PC-9 (cell line): ENCODE measurements around the gene PTPRG. TPM values are rescaled to one million over a fixed set of nuclear protein-coding genes. Genes with fewer than 3 reads are reported as not detected.
"Not testable (repeated sequence)": the region's sequence is repeated elsewhere in the genome, so short reads cannot be mapped to it uniquely, and the experiment has no call there.

Experiments used
- BruUV-seq: library from RNA; stranded (reverse); fragments of 400-500 nt; replicated peaks from 2 replicates; lab custom pipeline; 2021; lab: Mats Ljungman, UMichigan
- CTCF ChIA-PET: fragments of 300-600 bp; sonication (Branson Sonifier 250); formaldehyde crosslinking; loops from one replicate; lab custom pipeline; 2022; ENCODE audit warnings: antibody characterized with exemption; lab: Charles Lee
- POLR2A ChIA-PET: fragments of 300-600 bp; sonication (Branson Sonifier 250); formaldehyde crosslinking; loops from one replicate; lab custom pipeline; 2022; ENCODE audit warnings: antibody characterized with exemption; ENCODE audit not compliant: unreplicated experiment; lab: Charles Lee
- DNase-seq, 2 experiments: peaks; one replicate each; pipeline versions ENCODE4 v3.0.0 to v3.0.0-alpha.2; 2015 to 2022; ENCODE audit warnings: mixed read lengths in 1 of 2
- H2AFZ ChIP-seq: fragments of 200-600 bp; sonication (generic); 2 replicates; pipeline ENCODE4 v1.8.1; 2017; ENCODE audit warnings: antibody characterized with exemption
- H3F3A ChIP-seq: fragments of 200-600 bp; sonication (generic); 2 replicates; pipeline ENCODE4 v1.8.1; 2017; ENCODE audit warnings: antibody characterized with exemption, mild to moderate bottlenecking, low read depth; ENCODE audit not compliant: insufficient read depth
- H3K27ac ChIP-seq: fragments of 200-600 bp; sonication (generic); 2 replicates; pipeline ENCODE4 v1.6.1; 2016; ENCODE audit warnings: mixed run types
- H3K27me3 ChIP-seq: fragments of 200-600 bp; sonication (generic); 2 replicates; pipeline ENCODE4 v1.6.1; 2016; ENCODE audit warnings: low read depth, mixed run types; ENCODE audit not compliant: insufficient read depth
- H3K36me3 ChIP-seq: fragments of 200-600 bp; sonication (generic); 2 replicates; pipeline ENCODE4 v1.6.1; 2016; ENCODE audit warnings: low read depth, mixed run types
- H3K4me1 ChIP-seq: fragments of 200-600 bp; sonication (generic); replicated peaks from 2 replicates; pipeline ENCODE4 v1.6.1; 2016; ENCODE audit warnings: mixed run types; ENCODE audit not compliant: insufficient read depth
- H3K4me2 ChIP-seq: fragments of 200-600 bp; sonication (generic); 2 replicates; pipeline ENCODE4 v1.6.1; 2017; ENCODE audit warnings: mixed run types
- H3K4me3 ChIP-seq: fragments of 200-600 bp; sonication (generic); 2 replicates; pipeline ENCODE4 v1.6.1; 2016; ENCODE audit warnings: mixed run types
- H3K79me2 ChIP-seq: fragments of 200-600 bp; sonication (generic); 2 replicates; pipeline ENCODE4 v1.6.1; 2017; ENCODE audit warnings: low read depth, mixed run types
- H3K9me2 ChIP-seq: fragments of 200-600 bp; sonication (generic); 2 replicates; pipeline ENCODE4 v1.8.1; 2017; ENCODE audit warnings: mild to moderate bottlenecking; ENCODE audit not compliant: insufficient read depth
- H3K9me3 ChIP-seq: fragments of 200-600 bp; sonication (generic); 2 replicates; pipeline ENCODE4 v1.8.1; 2016; ENCODE audit warnings: low read depth; ENCODE audit not compliant: insufficient read depth
- H4K20me1 ChIP-seq: fragments of 200-600 bp; sonication (generic); 2 replicates; pipeline ENCODE4 v1.8.1; 2017; ENCODE audit not compliant: insufficient read depth
- EZH2 ChIP-seq: fragments of 200-600 bp; sonication (generic); IDR thresholded peaks from 2 replicates; pipeline ENCODE4 v1.8.0; 2017; ENCODE audit warnings: antibody characterized with exemption, low read depth
- intact Hi-C: fragments of 100-400 bp; cut with micrococcal nuclease; formaldehyde crosslinking; loops from one replicate; pipeline ENCODE4 v1.10.0; 2022; ENCODE audit not compliant: unreplicated experiment
- total RNA-seq: library from RNA; stranded (reverse); gene quantifications from 2 replicates; pipeline ENCODE4 v1.2.3, GENCODE V29; 2021
- TF ChIP-seq, protein P1 (sequence below): fragments of 200-600 bp; sonication (generic); conservative IDR thresholded peaks from 2 replicates; pipeline ENCODE4 v1.6.1; 2017; ENCODE audit warnings: mixed run types, antibody characterized with exemption, mild to moderate bottlenecking, moderate library complexity

PTPRG gene
- total RNA-seq, 1 experiment from 2014 or later, result 32.9 TPM

DNA sequence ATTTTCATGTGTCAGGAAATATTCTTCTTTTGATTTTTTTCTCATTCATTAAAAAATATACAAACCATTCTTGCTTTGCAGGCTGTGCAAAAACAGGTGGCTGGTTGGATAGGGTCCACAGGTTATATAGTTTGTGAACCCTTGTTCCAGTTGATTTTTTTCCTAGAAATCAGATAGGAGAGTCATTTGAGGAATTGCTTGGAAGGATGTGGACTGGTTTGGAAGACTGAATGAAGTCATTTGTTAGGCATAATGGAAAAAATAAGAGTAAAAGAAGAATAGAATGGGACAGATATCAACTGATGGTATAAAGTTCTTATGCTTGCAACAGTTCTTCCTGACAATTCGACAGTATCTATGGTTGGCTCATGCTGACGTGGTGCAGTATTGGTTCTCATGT is 189.4 kb downstream of the PTPRG start:
- no peak for TF ChIP-seq EZH2
- TF ChIP-seq, protein P1, sequence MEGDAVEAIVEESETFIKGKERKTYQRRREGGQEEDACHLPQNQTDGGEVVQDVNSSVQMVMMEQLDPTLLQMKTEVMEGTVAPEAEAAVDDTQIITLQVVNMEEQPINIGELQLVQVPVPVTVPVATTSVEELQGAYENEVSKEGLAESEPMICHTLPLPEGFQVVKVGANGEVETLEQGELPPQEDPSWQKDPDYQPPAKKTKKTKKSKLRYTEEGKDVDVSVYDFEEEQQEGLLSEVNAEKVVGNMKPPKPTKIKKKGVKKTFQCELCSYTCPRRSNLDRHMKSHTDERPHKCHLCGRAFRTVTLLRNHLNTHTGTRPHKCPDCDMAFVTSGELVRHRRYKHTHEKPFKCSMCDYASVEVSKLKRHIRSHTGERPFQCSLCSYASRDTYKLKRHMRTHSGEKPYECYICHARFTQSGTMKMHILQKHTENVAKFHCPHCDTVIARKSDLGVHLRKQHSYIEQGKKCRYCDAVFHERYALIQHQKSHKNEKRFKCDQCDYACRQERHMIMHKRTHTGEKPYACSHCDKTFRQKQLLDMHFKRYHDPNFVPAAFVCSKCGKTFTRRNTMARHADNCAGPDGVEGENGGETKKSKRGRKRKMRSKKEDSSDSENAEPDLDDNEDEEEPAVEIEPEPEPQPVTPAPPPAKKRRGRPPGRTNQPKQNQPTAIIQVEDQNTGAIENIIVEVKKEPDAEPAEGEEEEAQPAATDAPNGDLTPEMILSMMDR, result no peak
- Histone ChIP-seq H3K4me2 (no peak overlapping the region), H3K9me2 (no peaks in the 10 kb centered on the region), H3K79me2 (no peaks in the 10 kb centered on the region), H3K27ac (no peak overlapping the region), H3K36me3 (no peaks in the 10 kb centered on the region), H2AFZ (no peak overlapping the region), H3K9me3 (no peaks in the 10 kb centered on the region), H4K20me1 (no peaks in the 10 kb centered on the region), H3K4me1 (no peaks in the 10 kb centered on the region), H3K27me3 (no peaks in the 10 kb centered on the region), H3F3A (no peaks in the 10 kb centered on the region), H3K4me3 (no peak overlapping the region)
- no peak for DNase-seq
- POLR2A ChIA-PET, result no interaction called here
- intact Hi-C loops, result no loop called here
- CTCF ChIA-PET, result no interaction called here
- no TSS peak for BruUV-seq

DNA sequence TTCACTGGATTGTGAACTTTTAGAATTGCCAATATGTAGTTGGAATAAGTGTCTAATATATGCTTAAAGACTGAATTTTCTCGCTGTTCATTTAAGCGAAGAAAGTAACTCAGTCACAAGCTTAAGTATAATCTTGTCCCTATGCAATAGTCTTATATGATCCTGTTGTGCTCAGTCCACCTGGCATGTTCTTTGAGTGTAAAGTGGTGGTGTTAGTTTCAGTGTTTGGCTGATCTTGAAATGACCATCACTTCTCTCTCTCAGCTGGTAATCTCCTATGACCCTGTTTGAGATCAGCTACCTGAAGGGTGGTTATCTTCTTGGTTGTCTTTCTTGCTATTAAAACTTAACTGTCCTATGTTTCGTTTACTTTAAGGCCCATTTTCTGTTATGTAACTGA is 197.5 kb downstream of the PTPRG start:
- no peak overlapping the region for H3K27ac ChIP-seq
- no peaks in the 10 kb centered on the region for H3K4me1 ChIP-seq
- no peak overlapping the region for H3K4me2 ChIP-seq
- H3F3A ChIP-seq, result no peaks in the 10 kb centered on the region
- TF ChIP-seq EZH2, result no peak
- TF ChIP-seq, protein P1, result no peak
- H3K9me2 ChIP-seq, result no peaks in the 10 kb centered on the region; the same call in 1 of the 2 replicates
- H3K27me3 ChIP-seq, result no peaks in the 10 kb centered on the region
- intact Hi-C loops, result no loop called here
- no peak for DNase-seq
- no peaks in the 10 kb centered on the region for H3K36me3 ChIP-seq
- ChIA-PET CTCF (no interaction called here), POLR2A (no interaction called here)
- no peaks in the 10 kb centered on the region for H3K9me3 ChIP-seq
- no TSS peak for BruUV-seq
- H3K4me3 ChIP-seq, result no peak overlapping the region
- no peaks in the 10 kb centered on the region for H3K79me2 ChIP-seq
- no peak overlapping the region for H2AFZ ChIP-seq
- no peaks in the 10 kb centered on the region for H4K20me1 ChIP-seq

DNA sequence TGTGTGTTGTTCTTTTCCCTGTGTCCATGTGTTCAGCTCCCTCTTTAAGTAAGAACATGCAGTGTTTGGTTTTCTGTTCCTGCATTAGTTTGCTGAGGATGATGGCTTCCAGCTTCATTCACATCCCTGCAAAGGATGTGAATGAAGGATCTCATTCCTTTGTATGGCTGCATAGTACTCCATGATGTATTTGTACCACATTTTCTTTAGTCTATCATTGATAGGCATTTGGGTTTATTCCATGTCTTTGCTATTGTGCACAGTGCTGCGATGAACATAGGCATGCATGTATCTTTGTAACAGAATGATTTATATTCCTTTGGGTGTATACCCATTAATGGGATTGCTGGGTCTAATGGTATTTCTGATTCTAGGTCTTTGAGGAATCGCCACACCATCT is 199.4 kb downstream of the PTPRG start:
- H3K36me3 ChIP-seq, intact Hi-C loops, H3K4me3 ChIP-seq, H3K9me3 ChIP-seq, H3F3A ChIP-seq, H2AFZ ChIP-seq, H3K27me3 ChIP-seq, H3K27ac ChIP-seq, H3K4me1 ChIP-seq, DNase-seq, H3K4me2 ChIP-seq, H4K20me1 ChIP-seq, BruUV-seq, H3K9me2 ChIP-seq, POLR2A ChIA-PET, H3K79me2 ChIP-seq, CTCF ChIA-PET: not testable (repeated sequence)
